ENCODE results near the gene HOXD10. TPM values are rescaled to one million over a fixed set of nuclear protein-coding genes. Genes with fewer than 3 reads are reported as not detected.

The HOXD10 gene
- total RNA-seq, 1 donor from 2014 or later: 4.4 TPM

GRCh38 chr2:176096243-176096985 is 20.2 kb upstream of the HOXD10 start:
- no peak for DNase-seq (ENCODE audit: low spot score)

- no peak for DNase-seq (ENCODE audit: low spot score)
These were observed 19.4 kb upstream of the HOXD10 start for GRCh38 chr2:176096986-176097819.

- DNase-seq (ENCODE audit: low spot score): no peak
These were observed 18.7 kb upstream of the HOXD10 start for GRCh38 chr2:176097820-176098365.

- DNase-seq (ENCODE audit: low spot score): no peak
These were observed 18.0 kb upstream of the HOXD10 start for GRCh38 chr2:176098366-176099158.

GRCh38 chr2:176099159-176099727 is 17.3 kb upstream of the HOXD10 start:
- no peak for DNase-seq (ENCODE audit: low spot score)

- DNase-seq (ENCODE audit: low spot score): no peak
These were observed 16.6 kb upstream of the HOXD10 start, which contains the start of gene HOXD12 for GRCh38 chr2:176099728-176100546. HOXD12 (plus strand) TSS chr2:176099795; CDS start chr2:176099802, 7 bp downstream.

- DNase-seq (ENCODE audit: low spot score): no peak
These were observed 15.9 kb upstream of the HOXD10 start for GRCh38 chr2:176100547-176101140.

- DNase-seq (ENCODE audit: low spot score): no peak
These were observed 15.3 kb upstream of the HOXD10 start for GRCh38 chr2:176101216-176101830.

- no peak for DNase-seq (ENCODE audit: low spot score)
These were observed 14.7 kb upstream of the HOXD10 start for GRCh38 chr2:176101842-176102241.

- DNase-seq (ENCODE audit: low spot score): no peak
These were observed 14.2 kb upstream of the HOXD10 start for GRCh38 chr2:176102309-176102866.

- DNase-seq (ENCODE audit: low spot score): no peak
These were observed 13.4 kb upstream of the HOXD10 start for GRCh38 chr2:176103194-176103593.

GRCh38 chr2:176103742-176104315 is 12.7 kb upstream of the HOXD10 start:
- no peak for DNase-seq (ENCODE audit: low spot score)

GRCh38 chr2:176104316-176105077 is 12.1 kb upstream of the HOXD10 start:
- DNase-seq (ENCODE audit: low spot score): no peak

- DNase-seq (ENCODE audit: low spot score): no peak
These were observed 11.4 kb upstream of the HOXD10 start for GRCh38 chr2:176105078-176105729.

GRCh38 chr2:176105730-176106580 is 10.6 kb upstream of the HOXD10 start:
- no peak for DNase-seq (ENCODE audit: low spot score)
